ENCODE measurements around the gene MECR.
A peak's percentile ranks its signal among the peaks of the same experiment; 100 is the strongest.

MECR gene, protein sequence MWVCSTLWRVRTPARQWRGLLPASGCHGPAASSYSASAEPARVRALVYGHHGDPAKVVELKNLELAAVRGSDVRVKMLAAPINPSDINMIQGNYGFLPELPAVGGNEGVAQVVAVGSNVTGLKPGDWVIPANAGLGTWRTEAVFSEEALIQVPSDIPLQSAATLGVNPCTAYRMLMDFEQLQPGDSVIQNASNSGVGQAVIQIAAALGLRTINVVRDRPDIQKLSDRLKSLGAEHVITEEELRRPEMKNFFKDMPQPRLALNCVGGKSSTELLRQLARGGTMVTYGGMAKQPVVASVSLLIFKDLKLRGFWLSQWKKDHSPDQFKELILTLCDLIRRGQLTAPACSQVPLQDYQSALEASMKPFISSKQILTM

DNA sequence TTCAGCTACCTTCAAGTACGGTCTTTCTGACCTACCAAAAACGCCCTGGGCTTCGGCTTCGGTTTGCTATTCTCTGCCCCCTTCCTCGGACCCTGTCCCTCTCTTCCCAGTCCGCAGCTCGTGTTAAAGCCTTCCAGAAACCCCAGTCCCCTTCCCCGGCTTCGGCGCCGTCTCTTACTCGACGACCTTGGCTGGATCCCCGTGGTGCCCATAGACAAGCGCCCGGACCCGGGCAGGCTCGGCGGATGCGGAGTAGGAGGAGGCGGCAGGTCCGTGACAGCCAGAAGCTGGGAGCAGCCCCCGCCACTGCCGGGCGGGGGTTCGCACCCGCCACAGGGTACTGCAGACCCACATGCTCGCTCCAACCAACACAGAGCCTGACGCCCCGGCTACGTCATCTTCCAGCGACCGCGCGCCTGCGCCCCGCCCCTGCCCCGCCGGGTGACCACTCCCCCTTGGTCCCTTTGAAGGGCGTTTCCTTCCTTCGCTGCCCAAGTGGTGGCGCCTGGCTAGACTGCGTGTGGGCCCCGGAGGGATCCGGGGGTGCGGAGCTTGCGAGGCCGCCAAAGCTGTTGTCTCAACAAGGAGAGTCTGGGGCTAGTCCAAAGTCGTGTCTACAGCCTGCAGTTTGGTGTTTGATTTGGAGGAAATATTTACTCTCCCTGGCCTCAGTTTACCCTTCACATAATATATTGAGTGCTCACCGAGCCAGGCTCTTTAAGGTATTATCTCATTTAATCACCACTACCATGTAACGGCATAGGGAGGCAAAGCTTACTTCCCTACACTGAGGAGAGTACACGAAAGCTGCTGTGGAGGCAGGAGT lies at the start of gene MECR:
TSS of gene MECR (minus strand) at position 382 of the 826 bp plus-strand sequence. CDS start at position 354, 28 bp downstream.
- no peaks in the 10 kb centered on the region for H3K9me3 ChIP-seq (ENCODE audit: control insufficient read depth in 2 of 2, low read length in 2 of 2)
- peaks cover 13% of the 10 kb centered on the region for H3K4me1 ChIP-seq (ENCODE audit: control insufficient read depth, insufficient read depth, low read length)
- H3K27me3 ChIP-seq (ENCODE audit: control insufficient read depth in 1 of 2, insufficient read depth in 2 of 2, low read length in 2 of 2) = peaks cover 0 to 2% of the 10 kb centered on the region in 2 donors
- peak within 1 kb of the TSS; percentile 70 for H3K27ac ChIP-seq (ENCODE audit: low read length)
- peak within 1 kb of the TSS; percentile 89 to 92 for H3K9ac ChIP-seq (ENCODE audit: low read length in 2 of 2)
- H3K4me3 ChIP-seq (ENCODE audit: low read length in 2 of 2) = peak within 1 kb of the TSS; percentile 92 to 97
- no peaks in the 10 kb centered on the region for H3K36me3 ChIP-seq (ENCODE audit: control insufficient read depth in 2 of 2, insufficient read depth in 2 of 2, low read length in 2 of 2)

DNA sequence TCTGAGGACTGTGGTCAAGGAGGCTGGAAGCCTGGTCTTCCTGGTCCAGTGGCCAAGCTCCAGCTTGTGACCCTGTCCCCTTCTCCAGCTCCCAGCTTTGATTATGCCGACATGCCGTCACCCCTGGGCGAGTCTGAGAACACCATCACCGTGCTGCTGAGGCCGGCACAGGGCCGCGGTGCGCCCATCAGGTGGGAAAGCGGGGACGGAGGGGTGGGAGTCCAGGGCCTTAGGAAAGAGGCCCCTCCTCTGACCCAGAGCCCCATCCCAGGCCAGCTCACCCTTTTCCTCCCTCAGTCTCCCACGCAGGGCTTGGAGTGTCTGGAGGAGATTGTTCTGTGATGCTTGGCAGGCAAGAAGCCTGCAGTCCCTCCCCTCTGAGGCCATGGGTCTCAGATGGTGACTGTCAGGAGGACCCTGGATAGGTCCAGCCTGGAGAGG lies 49.2 kb upstream of the MECR start:
- H3K4me1 ChIP-seq (ENCODE audit: control insufficient read depth, insufficient read depth, low read length) = peaks cover 3% of the 10 kb centered on the region
- H3K4me3 ChIP-seq (ENCODE audit: low read length in 2 of 2) = no peak overlapping the region
- H3K9ac ChIP-seq (ENCODE audit: low read length in 2 of 2) = no peak overlapping the region
- H3K27ac ChIP-seq (ENCODE audit: low read length) = no peak overlapping the region
- peaks cover 4 to 10% of the 10 kb centered on the region in 2 donors for H3K36me3 ChIP-seq (ENCODE audit: control insufficient read depth in 2 of 2, insufficient read depth in 2 of 2, low read length in 2 of 2)
- H3K27me3 ChIP-seq (ENCODE audit: control insufficient read depth in 1 of 2, insufficient read depth in 2 of 2, low read length in 2 of 2) = no peaks in the 10 kb centered on the region
- no peaks in the 10 kb centered on the region for H3K9me3 ChIP-seq (ENCODE audit: control insufficient read depth in 2 of 2, low read length in 2 of 2)

DNA sequence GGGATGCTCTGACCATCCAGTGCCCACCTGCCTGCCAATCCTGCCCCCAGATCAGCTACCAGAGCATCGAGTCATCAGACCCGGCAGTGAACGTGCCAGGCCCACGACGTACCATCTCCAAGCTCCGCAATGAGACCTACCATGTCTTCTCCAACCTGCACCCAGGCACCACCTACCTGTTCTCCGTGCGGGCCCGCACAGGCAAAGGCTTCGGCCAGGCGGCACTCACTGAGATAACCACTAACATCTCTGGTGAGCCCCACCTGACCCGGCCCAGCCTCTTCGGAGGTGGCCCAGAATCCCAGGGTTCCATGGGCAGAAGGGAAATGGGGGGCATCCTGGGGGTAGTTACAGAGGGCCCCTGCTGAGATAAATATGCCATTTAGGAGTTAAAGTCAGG lies 48.7 kb upstream of the MECR start:
- Histone ChIP-seq H3K36me3 (ENCODE audit: control insufficient read depth in 2 of 2, insufficient read depth in 2 of 2, low read length in 2 of 2) (peaks cover 4 to 10% of the 10 kb centered on the region in 2 donors), H3K4me3 (ENCODE audit: low read length in 2 of 2) (no peak overlapping the region), H3K27me3 (ENCODE audit: control insufficient read depth in 1 of 2, insufficient read depth in 2 of 2, low read length in 2 of 2) (no peaks in the 10 kb centered on the region), H3K27ac (ENCODE audit: low read length) (no peak overlapping the region), H3K4me1 (ENCODE audit: control insufficient read depth, insufficient read depth, low read length) (peaks cover 3% of the 10 kb centered on the region), H3K9ac (ENCODE audit: low read length in 2 of 2) (no peak overlapping the region), H3K9me3 (ENCODE audit: control insufficient read depth in 2 of 2, low read length in 2 of 2) (no peaks in the 10 kb centered on the region)

DNA sequence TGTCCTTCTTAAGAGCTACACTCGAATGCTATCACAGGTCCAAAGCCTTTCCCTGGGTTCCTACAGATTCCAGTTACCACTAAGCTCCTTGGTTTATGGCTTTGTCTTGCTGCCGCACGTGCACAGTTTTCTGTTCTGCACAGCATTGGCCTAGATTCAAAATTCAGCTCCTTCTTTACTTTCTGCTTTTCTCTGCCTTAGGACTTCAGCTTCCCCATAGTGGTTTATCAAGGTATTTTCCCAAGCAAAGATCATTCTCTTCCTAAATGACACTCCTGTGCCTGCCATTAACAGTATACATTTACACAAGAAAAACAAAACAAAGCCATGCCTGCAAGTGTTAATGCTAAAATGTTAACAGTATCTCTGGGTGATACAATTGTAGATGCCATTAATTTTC lies 47.4 kb upstream of the MECR start:
- Histone ChIP-seq H3K27ac (ENCODE audit: low read length) (no peak overlapping the region), H3K27me3 (ENCODE audit: control insufficient read depth in 1 of 2, insufficient read depth in 2 of 2, low read length in 2 of 2) (no peaks in the 10 kb centered on the region), H3K36me3 (ENCODE audit: control insufficient read depth in 2 of 2, insufficient read depth in 2 of 2, low read length in 2 of 2) (peaks cover 4 to 10% of the 10 kb centered on the region in 2 donors), H3K9me3 (ENCODE audit: control insufficient read depth in 2 of 2, low read length in 2 of 2) (no peaks in the 10 kb centered on the region), H3K4me3 (ENCODE audit: low read length in 2 of 2) (no peak overlapping the region), H3K9ac (ENCODE audit: low read length in 2 of 2) (no peak overlapping the region), H3K4me1 (ENCODE audit: control insufficient read depth, insufficient read depth, low read length) (no peaks in the 10 kb centered on the region)

DNA sequence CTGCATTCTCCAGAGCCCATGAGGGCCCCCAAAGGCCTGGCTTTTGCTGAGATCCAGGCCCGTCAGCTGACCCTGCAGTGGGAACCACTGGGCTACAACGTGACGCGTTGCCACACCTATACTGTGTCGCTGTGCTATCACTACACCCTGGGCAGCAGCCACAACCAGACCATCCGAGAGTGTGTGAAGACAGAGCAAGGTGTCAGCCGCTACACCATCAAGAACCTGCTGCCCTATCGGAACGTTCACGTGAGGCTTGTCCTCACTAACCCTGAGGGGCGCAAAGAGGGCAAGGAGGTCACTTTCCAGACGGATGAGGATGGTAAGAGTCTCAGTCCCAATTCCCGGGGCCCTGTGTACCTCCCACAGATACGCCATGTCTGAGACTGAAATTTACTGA lies 44.7 kb upstream of the MECR start:
- Histone ChIP-seq H3K36me3 (ENCODE audit: control insufficient read depth in 2 of 2, insufficient read depth in 2 of 2, low read length in 2 of 2) (peaks cover 4 to 10% of the 10 kb centered on the region in 2 donors), H3K4me3 (ENCODE audit: low read length in 2 of 2) (no peak overlapping the region), H3K27me3 (ENCODE audit: control insufficient read depth in 1 of 2, insufficient read depth in 2 of 2, low read length in 2 of 2) (no peaks in the 10 kb centered on the region), H3K4me1 (ENCODE audit: control insufficient read depth, insufficient read depth, low read length) (peaks cover 5% of the 10 kb centered on the region), H3K9me3 (ENCODE audit: control insufficient read depth in 2 of 2, low read length in 2 of 2) (no peaks in the 10 kb centered on the region), H3K27ac (ENCODE audit: low read length) (no peak overlapping the region), H3K9ac (ENCODE audit: low read length in 2 of 2) (no peak overlapping the region)

DNA sequence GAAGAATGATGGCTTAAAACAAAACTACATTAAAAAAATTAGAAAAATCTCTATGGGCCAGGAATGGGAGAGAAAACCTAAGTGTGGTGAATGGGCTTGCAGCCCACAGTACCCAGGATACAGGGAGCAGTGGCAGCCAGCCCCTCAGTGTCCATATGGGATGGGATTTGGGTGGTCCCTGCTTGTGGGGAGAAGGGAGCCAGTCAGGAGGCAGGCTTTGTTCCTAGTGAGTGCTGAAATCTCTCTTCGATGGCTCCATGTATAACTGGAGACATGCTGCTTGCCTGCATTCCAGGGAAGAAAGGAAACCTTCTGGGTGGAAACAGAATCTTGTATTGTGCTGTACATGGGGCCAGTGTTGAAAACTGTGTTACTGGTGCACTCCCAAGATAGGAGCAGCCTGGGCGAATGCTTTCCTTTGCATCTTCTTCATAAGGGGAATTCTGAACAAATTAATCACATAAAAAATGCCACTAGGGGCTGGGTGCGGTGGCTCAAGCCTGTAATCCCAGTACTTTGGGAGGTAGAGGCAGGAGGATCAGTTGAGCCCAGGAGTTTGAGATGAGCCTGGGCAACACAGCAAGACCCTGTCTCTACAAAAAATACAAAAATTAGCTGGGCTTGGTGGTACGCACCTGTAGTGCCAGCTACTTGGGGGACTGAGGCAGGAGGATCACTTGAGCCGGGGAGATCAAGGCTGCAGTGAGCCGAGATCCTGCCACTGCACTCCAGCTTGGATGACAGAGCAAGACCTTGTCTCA lies 41.6 kb upstream of the MECR start:
- H3K27me3 ChIP-seq (ENCODE audit: control insufficient read depth in 1 of 2, insufficient read depth in 2 of 2, low read length in 2 of 2) = no peaks in the 10 kb centered on the region
- H3K27ac ChIP-seq (ENCODE audit: low read length) = no peak overlapping the region
- H3K36me3 ChIP-seq (ENCODE audit: control insufficient read depth in 2 of 2, insufficient read depth in 2 of 2, low read length in 2 of 2) = peaks cover 4 to 5% of the 10 kb centered on the region in 2 donors
- H3K9ac ChIP-seq (ENCODE audit: low read length in 2 of 2) = no peak overlapping the region
- H3K4me1 ChIP-seq (ENCODE audit: control insufficient read depth, insufficient read depth, low read length) = peaks cover 5% of the 10 kb centered on the region
- H3K4me3 ChIP-seq (ENCODE audit: low read length in 2 of 2) = no peak overlapping the region
- no peaks in the 10 kb centered on the region for H3K9me3 ChIP-seq (ENCODE audit: control insufficient read depth in 2 of 2, low read length in 2 of 2)

DNA sequence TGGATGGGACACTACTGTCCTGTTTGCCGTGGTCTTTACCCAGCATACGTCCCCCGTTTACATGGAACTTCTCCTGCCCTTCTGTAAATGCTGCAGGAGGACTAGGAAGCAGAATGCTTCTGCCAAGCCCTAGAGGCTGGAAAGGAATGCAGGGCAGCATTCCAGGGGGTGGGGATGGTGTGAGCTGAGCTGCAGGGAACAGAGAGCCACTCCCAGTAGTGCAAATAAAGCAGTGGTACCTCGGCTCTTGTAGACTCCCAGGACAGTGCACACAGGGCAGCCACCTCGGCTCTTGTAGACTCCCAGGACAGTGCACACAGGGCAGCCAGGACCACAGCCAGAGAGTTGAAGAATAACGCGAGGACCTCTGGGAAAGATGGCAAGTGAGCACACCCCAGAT lies 41.0 kb upstream of the MECR start:
- H3K4me1 ChIP-seq (ENCODE audit: control insufficient read depth, insufficient read depth, low read length) = peaks cover 5% of the 10 kb centered on the region
- H3K9ac ChIP-seq (ENCODE audit: low read length in 2 of 2) = peak overlapping the region in 1 of 2 donors; percentile 13
- no peaks in the 10 kb centered on the region for H3K9me3 ChIP-seq (ENCODE audit: control insufficient read depth in 2 of 2, low read length in 2 of 2)
- H3K36me3 ChIP-seq (ENCODE audit: control insufficient read depth in 2 of 2, insufficient read depth in 2 of 2, low read length in 2 of 2) = peaks cover 4 to 5% of the 10 kb centered on the region in 2 donors
- no peaks in the 10 kb centered on the region for H3K27me3 ChIP-seq (ENCODE audit: control insufficient read depth in 1 of 2, insufficient read depth in 2 of 2, low read length in 2 of 2)
- no peak overlapping the region for H3K4me3 ChIP-seq (ENCODE audit: low read length in 2 of 2)
- H3K27ac ChIP-seq (ENCODE audit: low read length) = no peak overlapping the region

DNA sequence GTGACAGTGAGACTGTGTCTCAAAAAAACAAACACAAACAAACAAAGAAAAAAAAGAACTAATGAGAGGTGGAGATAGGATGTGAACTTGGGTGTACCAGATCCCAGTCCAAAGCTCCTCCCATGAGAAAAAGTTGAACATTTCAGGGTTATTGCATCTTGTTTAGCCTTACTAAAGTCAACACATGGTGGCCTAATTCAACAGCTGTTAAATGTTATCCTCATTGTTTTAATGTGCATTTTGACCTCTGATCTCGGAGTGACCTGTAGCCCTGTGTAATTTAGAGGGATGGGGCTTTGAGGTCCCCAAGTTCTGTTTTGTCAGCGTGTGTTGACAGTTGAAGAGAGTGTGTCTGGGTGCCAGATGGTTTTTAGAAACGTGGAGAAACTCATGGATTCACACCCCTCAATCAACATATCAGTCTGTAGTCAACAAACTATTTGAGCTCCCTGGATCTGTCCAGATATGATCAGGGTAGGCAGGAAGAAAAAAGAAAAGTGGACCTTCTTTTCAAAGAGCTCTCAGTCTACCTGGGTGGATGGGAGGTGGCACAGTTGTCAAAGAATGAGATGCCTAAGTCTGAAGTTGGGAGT lies 40.3 kb upstream of the MECR start:
- H3K9ac ChIP-seq (ENCODE audit: low read length in 2 of 2) = no peak overlapping the region
- H3K4me3 ChIP-seq (ENCODE audit: low read length in 2 of 2) = no peak overlapping the region
- no peak overlapping the region for H3K27ac ChIP-seq (ENCODE audit: low read length)
- H3K4me1 ChIP-seq (ENCODE audit: control insufficient read depth, insufficient read depth, low read length) = peaks cover 5% of the 10 kb centered on the region
- H3K9me3 ChIP-seq (ENCODE audit: control insufficient read depth in 2 of 2, low read length in 2 of 2) = no peaks in the 10 kb centered on the region
- H3K27me3 ChIP-seq (ENCODE audit: control insufficient read depth in 1 of 2, insufficient read depth in 2 of 2, low read length in 2 of 2) = no peaks in the 10 kb centered on the region
- H3K36me3 ChIP-seq (ENCODE audit: control insufficient read depth in 2 of 2, insufficient read depth in 2 of 2, low read length in 2 of 2) = peaks cover 4 to 5% of the 10 kb centered on the region in 2 donors

DNA sequence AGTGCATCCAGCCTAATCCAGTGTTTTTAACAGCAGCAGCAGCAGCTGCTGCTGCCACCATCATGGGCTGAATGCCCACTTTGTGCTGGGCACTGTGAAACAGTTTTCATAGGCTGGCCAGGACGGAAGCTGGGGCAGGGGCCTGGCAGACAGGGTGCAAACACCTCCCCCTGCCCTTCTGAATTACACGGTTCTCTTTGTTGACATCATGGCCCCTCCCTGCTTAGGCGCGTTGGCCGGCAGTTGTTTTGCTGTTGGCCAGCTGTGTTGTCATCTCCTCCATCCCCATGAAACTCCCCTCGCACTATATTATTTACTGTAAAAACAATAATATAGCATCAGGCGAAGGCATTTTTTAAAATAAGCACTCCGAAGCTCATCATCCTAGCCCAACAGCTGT lies 38.6 kb upstream of the MECR start:
- H3K27ac ChIP-seq (ENCODE audit: low read length) = no peak overlapping the region

More for the DNA sequence above, 38.6 kb upstream of the MECR start:
- H3K9ac ChIP-seq (ENCODE audit: low read length in 2 of 2) = no peak overlapping the region
- no peaks in the 10 kb centered on the region for H3K27me3 ChIP-seq (ENCODE audit: control insufficient read depth in 1 of 2, insufficient read depth in 2 of 2, low read length in 2 of 2)
- no peaks in the 10 kb centered on the region for H3K36me3 ChIP-seq (ENCODE audit: control insufficient read depth in 2 of 2, insufficient read depth in 2 of 2, low read length in 2 of 2)
- peaks cover 5% of the 10 kb centered on the region for H3K4me1 ChIP-seq (ENCODE audit: control insufficient read depth, insufficient read depth, low read length)
- H3K9me3 ChIP-seq (ENCODE audit: control insufficient read depth in 2 of 2, low read length in 2 of 2) = no peaks in the 10 kb centered on the region
- H3K4me3 ChIP-seq (ENCODE audit: low read length in 2 of 2) = no peak overlapping the region

All from stomach smooth muscle (tissue), 2 donors.